NCI-H1092 treated with DMSO at 0.1 percent for 48 hours (cell line): ENCODE data around the gene ABCA1.

Experiments used
- DNase-seq: peaks from one replicate; lab custom pipeline; 2025; lab: John Stamatoyannopoulos, UW

The ABCA1 gene

GRCh38 chr9:104767507-104767906 lies 160.4 kb downstream of the ABCA1 start:
- DNase-seq: no peak

GRCh38 chr9:104766025-104766424 lies 161.9 kb downstream of the ABCA1 start:
- no peak for DNase-seq

DNA sequence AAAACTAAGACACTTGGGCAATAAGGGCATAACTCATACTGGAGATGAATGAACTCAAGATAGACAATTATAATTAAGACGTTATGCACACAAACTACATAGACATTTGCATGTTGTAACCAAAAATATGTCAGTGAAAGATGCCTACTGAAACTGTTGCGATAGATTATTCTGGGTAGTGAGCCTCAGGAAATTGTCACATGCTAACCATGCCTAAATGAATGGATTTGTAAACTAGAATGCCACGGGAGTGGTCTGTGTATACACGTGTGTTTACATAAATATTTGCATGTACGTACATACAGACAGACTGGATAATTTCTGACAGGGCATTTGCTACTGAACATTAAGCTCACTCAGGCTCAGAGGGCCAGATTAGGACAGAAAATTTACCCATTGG lies 162.8 kb downstream of the ABCA1 start:
- DNase-seq: no peak

GRCh38 chr9:104758974-104759373 lies 169.0 kb downstream of the ABCA1 start:
- peak; percentile 57 for DNase-seq

DNA sequence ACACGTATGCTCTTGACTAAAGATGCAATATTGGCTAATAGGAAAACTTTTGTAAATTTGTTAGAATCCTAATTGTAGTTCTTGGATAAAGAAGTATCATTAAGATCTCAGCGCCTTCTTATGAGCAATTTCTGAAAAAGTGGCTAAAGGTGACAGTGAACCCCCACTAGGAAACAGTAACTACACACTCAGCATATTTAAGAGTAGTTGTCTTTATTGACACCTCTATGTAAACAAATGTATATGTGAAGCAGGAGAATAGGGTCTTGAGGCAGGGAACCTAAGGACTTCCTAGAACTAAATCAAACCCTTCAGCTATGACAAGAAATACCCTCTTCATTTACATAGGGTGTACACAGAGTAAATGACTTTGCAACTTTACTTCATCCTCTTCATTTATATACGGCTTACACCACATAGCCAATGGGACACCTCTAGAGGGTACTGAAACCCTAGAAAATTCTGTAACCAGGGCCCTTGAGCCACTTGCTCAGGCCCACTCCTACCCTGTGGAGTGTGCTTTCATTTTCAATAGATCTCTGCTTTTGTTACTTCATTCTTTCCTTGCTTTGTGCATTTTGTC lies 177.7 kb downstream of the ABCA1 start:
- DNase-seq: no peak

DNA sequence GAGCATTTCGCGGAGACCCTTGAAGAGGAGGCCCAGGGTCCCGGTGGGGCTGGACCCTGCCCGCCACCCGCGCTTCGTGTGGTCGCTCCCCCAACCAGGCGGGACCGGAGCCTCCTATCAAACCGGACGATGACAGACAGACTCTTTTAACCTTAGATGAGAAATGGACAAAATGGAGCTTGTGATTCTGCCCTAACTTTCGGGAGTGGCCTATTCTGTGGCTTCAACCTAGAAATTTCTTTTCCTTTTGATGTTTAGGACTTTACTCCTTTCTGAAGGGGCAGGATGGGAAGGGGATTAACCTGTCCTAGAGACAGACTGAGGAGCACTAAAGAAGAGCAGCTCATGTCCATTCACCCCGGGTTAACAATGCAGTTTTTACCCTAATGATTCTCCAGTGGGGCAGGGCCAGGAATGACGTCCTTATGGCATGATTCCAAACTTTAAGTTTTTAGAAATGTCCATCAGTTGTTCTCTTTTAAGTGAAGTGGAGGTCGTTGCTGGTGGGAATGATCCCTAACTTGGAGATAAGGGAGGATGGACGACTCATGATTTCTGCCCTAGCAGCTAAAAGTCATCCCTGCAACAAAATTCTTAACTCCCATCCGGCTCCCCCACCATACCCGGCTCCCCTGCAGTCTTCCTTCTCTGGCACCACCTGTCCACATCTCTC lies 179.5 kb downstream of the ABCA1 start:
- peak; percentile 43 for DNase-seq

- peak; percentile 85 for DNase-seq
These were observed 180.2 kb downstream of the ABCA1 start, which contains the start of gene NIPSNAP3A for GRCh38 chr9:104747565-104748358. TSS of gene NIPSNAP3A (plus strand) at chr9:104747683. CDS start at chr9:104747793, 110 bp downstream.

GRCh38 chr9:104747245-104747564 lies 180.8 kb downstream of the ABCA1 start:
- DNase-seq: no peak

DNA sequence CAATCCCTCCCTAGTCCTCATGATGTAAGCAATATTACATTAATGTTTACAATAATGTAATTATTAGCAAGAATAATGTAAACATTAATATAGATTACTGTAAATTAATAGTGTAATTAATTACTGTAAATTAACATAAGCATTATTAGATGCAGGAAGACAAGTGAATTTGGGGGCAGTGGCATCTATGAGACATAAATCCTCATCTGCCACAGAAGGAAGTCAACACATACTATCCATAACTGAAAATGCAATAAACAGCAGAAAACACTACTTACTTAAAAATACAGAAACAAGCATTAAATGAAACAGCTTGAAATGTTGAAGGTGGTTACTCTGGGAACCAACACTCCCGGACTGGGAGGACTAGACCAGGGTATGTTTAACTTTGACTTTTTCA lies 181.2 kb downstream of the ABCA1 start:
- DNase-seq: no peak

- no peak for DNase-seq
These were observed 181.7 kb downstream of the ABCA1 start for GRCh38 chr9:104746285-104746684.

GRCh38 chr9:104745852-104746251 lies 182.1 kb downstream of the ABCA1 start:
- no peak for DNase-seq

- DNase-seq: peak; percentile 76
These were observed 184.5 kb downstream of the ABCA1 start for GRCh38 chr9:104743376-104743985.

GRCh38 chr9:104740621-104741020 lies 187.3 kb downstream of the ABCA1 start:
- no peak for DNase-seq

DNA sequence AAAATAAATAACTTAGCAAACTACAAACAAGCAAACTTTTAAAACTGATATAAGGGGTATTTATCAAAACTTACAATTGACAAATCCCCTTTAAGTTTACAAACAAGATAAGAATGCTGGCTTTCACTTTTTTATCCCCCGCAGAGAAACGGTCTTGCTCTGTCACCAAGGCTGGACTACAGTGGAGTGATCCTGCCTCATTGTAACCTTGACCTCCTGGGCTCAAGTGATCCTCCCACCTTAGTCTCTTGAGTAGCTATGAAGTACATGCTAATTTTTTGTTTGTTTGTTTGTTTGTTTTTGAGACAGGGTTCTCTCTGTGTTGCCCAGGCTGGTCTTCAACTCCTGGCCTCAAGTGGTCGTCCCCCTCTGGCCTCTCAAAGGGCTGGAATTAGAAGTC lies 189.5 kb downstream of the ABCA1 start:
- DNase-seq: no peak
